ENCODE data around the gene KSR2.
"Not testable (repeated sequence)": the region's sequence is repeated elsewhere in the genome, so short reads cannot be mapped to it uniquely, and the experiment has no call there.

The KSR2 gene

GRCh38 chr12:117967512-117967911 lies 1.3 kb downstream of the KSR2 start:
- DNase-seq (ENCODE audit: low spot score), result no peak

DNA sequence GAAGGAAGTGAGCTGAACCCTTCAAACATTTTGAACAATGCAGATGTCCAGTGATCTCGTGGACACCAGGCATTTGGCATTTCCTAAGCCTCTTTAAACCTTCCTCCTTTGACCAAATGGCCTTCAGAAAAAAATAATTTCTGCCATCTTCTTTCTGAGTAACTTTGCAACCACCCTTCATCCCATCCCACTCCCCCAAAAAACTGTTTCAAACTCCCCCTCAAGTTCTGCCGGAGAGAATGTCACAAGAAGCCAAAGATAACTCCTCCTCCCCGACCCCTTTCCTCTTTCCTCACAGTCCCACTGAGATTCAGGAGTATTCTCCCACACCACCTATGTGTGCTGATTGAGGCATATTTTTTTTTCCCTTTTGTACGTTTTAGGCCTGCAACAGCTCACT lies 1.7 kb downstream of the KSR2 start:
- no peak for DNase-seq (ENCODE audit: low spot score)

DNA sequence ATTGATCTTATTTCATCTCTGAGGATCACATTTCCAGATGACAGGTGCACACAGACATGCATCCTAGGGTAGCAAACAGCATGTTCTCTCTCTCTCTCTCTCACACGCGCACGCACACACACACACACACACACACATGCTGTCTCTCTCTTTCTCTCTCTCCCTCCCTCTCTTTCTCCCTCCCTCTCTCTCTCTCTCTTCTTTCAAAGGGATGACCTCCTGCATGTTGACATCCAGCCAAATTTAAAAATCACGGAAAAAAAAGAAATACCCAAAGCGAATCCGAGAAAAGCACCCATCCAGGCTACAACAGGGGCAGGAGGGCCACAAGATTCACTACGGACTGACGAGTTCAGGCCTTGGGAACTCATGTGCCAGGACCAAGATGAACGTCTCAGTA lies 2.3 kb downstream of the KSR2 start:
- DNase-seq (ENCODE audit: low spot score), result no peak

GRCh38 chr12:117963836-117964235 lies 5.0 kb downstream of the KSR2 start:
- DNase-seq (ENCODE audit: low spot score), result no peak

DNA sequence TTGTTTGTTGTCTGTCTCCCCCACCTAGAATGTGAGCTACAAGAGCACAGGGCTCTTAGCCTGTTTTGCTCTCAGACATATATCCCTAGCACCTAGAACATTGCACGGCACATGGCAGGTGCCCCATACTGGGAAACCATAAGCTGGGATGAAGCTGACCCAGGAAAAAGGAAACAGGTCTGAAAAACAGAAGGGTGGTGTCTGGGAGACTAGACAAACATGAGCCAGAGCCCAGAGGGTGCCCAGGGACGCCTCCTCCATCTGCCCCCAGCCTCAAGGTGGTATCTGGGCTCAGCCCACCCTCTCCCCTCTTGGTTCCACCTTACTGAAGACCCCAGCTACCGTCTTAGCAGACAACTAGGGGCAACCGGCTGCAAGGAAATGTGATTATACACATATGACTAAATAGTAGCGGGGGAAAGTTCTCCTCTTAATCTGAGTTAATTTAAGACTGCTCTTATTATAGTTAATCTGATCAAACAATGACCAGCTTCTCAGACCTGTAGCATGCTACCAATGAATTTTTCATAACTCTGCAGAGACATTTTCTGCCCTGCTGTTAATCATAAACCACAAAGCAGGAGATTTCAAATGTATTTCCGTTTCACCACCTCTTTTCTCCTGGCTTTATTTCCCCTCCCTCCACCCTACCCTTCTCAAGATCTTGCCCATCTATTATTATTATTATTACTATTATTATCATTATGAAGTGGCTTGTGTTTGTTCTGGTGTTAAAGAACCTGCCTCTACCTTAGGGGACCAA lies 31.9 kb downstream of the KSR2 start:
- DNase-seq (ENCODE audit: low spot score), result no peak

DNA sequence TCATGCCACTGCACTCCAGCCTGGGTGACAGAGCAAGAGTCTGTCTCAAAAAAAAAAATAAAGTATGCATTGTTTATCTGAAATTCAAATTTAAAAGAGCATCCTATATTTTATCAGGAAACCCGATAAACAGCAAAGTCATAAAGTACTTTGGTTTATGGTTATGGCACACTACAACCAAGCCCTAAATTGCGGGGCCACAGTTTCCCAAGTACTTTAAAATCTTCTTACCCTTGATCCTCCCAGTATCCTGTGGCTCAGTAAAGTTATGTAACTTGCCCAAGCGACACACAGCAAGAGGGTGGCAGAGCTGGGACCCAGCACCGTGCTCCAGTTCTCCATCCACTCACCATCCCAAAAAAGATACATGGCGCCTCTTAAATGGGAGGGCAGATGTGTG lies 35.2 kb downstream of the KSR2 start:
- no peak for DNase-seq (ENCODE audit: low spot score)

DNA sequence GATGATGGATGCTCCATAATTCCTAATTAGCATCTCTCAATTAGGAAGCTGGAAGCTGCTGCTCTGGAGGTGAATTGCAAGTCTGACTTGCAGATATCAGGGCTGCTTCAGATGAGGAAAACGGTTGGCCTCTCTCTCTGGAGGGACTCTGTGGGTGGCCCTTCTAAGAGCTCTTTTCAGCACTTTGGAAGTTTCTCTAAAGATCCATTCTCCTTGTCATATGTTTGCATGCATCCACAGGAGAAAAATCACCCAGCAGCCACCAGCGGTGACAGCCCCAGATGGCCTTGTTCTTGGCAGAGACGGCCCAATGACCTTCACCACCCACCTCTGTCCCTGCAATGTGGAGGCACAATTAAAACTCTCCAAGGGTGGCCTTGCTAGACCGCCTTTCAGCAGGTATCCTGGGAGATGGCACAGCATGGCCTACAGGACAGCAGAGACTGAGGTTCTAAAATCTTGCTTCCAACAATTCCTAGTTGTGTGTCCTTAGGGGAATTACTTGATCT lies 42.3 kb downstream of the KSR2 start:
- no peak for DNase-seq (ENCODE audit: low spot score)

GRCh38 chr12:117921929-117922777 lies 46.6 kb downstream of the KSR2 start:
- DNase-seq (ENCODE audit: low spot score), result no peak

- no peak for DNase-seq (ENCODE audit: low spot score)
These were observed 49.3 kb downstream of the KSR2 start for GRCh38 chr12:117919479-117919878.

GRCh38 chr12:117914686-117915085 lies 54.1 kb downstream of the KSR2 start:
- DNase-seq (ENCODE audit: low spot score), result no peak

DNA sequence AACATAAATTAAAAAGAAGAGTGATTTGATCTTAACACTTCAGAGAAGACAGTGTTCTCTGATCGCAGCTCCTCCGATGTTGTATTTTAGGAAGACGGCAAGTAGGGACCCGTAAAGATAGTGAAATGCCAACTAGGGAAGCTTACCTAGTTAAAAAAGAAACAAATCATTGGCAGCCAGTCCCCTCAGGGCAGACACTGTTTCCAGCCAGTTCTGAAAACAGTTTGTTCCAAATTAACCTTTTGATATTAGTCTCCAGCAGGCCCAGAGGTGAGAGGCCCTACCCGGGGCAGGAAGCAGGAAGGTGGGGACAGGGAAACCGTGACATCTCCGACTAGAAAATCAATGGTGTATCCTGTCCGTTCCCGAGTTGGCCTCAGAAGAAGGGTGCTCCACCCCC lies 56.0 kb downstream of the KSR2 start:
- DNase-seq (ENCODE audit: low spot score), result no peak

DNA sequence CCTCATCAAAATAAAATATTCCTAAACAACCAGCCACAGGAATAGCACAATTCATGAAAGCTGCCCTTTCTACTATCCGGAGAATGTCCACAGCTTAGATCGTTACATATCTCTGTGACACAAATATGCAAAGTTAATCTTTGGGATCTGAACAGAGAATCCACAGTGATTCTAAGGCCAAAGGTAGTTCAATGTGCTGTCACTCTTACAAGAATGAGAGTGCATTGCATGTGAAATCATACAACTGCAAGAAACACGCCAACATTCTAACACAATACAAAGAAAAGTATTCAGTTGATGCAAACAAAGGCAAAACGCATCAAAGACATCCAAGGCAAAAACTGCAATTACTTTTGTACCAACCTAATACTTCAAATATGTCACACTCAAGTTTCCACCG lies 60.4 kb downstream of the KSR2 start:
- no peak for DNase-seq (ENCODE audit: low spot score)

- DNase-seq (ENCODE audit: low spot score), result no peak
These were observed 61.6 kb downstream of the KSR2 start for GRCh38 chr12:117907108-117907689.

DNA sequence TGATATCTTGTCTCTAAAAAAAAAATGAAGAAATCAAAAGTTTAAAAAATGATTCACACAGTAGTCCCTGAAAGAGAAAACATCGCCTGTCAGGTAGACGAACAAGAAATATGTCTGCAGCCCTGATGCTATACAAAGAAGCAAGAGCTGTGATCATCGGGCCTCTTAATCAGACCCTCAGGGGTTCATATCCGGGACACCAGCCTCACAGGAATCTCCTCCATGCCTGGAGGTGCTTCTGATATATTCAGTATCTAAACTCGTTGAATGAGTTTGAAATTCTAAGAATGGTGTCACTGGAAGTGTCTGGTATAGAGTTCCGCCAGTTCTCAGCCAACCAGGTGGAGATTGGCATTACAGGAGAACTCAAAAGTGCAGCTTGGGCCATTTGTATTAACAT lies 64.7 kb downstream of the KSR2 start:
- DNase-seq (ENCODE audit: low spot score), result no peak

DNA sequence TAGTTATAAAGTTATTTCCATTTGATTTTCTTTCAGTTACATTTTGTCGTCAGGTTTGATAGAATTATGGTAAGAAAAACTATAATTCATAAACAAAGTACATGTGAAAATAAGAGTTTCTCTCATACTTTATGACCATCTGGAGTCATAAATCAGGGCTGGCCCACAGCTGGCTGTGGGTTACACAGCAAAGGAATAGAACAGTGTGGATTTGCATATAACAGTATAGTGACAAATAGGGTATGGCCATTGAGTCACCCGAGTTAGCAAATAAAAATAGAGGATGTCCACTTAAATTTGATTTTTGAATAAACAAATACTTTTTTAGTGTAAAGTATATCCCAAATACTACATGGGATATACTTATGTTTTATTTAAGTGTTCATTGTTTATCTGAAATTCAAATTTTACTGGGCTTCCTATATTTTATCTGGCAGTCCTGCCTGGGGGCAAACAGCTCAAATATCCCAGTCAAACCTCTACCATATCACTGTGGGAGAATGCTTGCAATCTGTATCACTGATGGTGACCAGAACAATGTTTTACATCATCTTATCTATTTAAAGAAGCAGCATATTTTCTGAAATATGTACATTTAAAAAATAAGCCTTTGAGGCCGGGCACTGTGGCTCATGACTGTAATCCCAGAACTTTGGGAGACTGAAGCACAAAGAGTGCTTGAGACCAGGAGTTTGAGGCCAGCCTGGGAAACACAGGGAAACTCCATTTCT lies 65.5 kb downstream of the KSR2 start:
- DNase-seq (ENCODE audit: low spot score), result no peak

- DNase-seq (ENCODE audit: low spot score), result no peak
These were observed 67.2 kb downstream of the KSR2 start for GRCh38 chr12:117901631-117902030.

GRCh38 chr12:117900561-117900960 lies 68.2 kb downstream of the KSR2 start:
- DNase-seq (ENCODE audit: low spot score), result no peak

- no peak for DNase-seq (ENCODE audit: low spot score)
These were observed 71.2 kb downstream of the KSR2 start for GRCh38 chr12:117897372-117898161.

DNA sequence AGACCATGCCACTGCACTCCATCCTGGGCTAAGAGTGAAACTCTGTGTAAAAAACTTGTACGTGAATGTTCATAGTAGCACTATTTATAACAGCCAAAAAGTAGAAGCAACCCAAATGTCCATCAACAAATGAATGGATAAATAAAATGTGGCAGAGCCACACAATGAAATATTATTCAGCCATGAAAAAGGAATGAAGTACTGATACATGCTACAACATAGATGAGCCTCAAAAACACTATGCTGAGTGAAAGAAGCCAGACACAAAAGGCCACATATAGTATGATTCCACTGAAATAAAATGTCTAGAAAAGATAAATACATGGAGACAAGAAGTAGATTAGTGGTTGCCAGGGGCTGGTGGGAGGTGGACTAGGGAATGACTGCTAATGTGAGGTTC lies 72.8 kb downstream of the KSR2 start:
- no peak for DNase-seq (ENCODE audit: low spot score)

- DNase-seq (ENCODE audit: low spot score), result no peak
These were observed 76.3 kb downstream of the KSR2 start for GRCh38 chr12:117892441-117892840.

- not testable (repeated sequence) for DNase-seq (ENCODE audit: low spot score)
These were observed 77.5 kb downstream of the KSR2 start for GRCh38 chr12:117891265-117891664.
